HG03442 (cell line): ENCODE data around the gene DSCAML1.

ENCODE experiments used
- ATAC-seq: cut with Tn5 transposase; IDR thresholded peaks from one replicate; pipeline ENCODE4 v1.9.1; 2021; ENCODE audit warnings: mild to moderate bottlenecking, moderate library complexity; ENCODE audit not compliant: unreplicated experiment

Gene DSCAML1

GRCh38 chr11:117532568-117532967 lies 264.4 kb downstream of the DSCAML1 start:
- no peak for ATAC-seq

DNA sequence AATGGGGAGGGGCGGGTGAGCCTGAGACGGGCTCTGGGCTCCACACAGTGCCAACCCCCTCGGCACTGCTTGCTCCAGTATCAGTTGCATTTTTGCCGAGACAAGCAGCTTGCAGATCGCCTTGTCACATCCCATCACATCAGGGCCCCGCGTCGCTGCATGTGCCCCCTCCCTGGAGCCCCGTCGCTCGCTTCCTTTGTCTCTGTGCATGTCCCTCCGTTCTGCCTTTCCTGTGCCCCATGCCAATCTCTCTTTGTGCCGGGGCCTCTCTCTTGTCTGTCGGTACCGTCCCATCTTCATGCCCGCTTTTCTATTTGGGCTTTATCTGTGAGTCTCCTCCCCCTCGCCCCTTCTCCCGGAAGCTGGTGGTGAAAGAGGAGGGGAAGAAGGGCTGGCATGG lies 267.2 kb downstream of the DSCAML1 start:
- ATAC-seq: no peak

GRCh38 chr11:117528097-117528721 lies 268.8 kb downstream of the DSCAML1 start:
- no peak for ATAC-seq

- no peak for ATAC-seq
Measured at GRCh38 chr11:117527271-117527670, 269.7 kb downstream of the DSCAML1 start.

- no peak for ATAC-seq
Measured at GRCh38 chr11:117525866-117526542, 271.0 kb downstream of the DSCAML1 start.

GRCh38 chr11:117524468-117525183 lies 272.4 kb downstream of the DSCAML1 start:
- no peak for ATAC-seq

- ATAC-seq: no peak
Measured at GRCh38 chr11:117523680-117524079, 273.3 kb downstream of the DSCAML1 start.

GRCh38 chr11:117521974-117522373 lies 275.0 kb downstream of the DSCAML1 start:
- no peak for ATAC-seq

DNA sequence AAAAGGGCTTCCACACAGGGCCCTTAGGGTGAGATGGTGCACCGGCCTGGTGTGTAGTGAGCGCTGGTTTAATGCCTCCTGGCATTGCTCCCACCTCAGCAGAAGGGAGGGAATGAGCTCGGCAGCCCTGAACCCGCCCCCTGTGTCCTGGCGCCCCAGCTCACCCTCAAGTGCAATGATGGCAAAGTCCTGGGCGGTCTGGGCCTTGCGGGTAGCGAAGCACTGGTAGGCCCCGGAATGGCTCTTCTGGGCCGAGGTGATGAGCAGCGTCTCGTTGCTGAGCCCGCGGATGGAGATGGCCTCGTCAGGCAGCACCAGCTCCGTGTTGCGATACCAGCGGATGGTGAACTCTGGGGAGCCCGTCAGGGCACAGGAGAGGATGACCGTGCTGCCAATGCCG lies 276.1 kb downstream of the DSCAML1 start:
- no peak for ATAC-seq

DNA sequence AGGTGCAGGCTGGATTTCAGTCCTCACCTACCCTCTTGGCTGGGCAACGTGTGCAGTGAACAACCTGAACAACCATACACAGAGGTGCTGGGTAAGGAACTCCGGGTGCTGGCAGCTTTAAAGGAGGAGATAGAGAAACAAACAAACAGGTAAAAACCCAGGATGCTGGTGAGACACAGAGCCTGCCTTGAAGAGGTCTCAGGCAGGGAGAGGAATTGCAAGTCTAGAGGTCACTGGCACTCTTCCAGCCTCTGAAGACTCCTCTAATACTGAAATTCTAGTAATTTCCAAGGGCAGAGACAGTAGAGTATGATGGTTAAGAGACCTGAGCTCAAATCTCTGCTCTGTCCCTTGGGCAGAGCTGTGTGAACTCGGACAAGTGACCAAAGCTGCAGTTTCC lies 276.8 kb downstream of the DSCAML1 start:
- no peak for ATAC-seq

DNA sequence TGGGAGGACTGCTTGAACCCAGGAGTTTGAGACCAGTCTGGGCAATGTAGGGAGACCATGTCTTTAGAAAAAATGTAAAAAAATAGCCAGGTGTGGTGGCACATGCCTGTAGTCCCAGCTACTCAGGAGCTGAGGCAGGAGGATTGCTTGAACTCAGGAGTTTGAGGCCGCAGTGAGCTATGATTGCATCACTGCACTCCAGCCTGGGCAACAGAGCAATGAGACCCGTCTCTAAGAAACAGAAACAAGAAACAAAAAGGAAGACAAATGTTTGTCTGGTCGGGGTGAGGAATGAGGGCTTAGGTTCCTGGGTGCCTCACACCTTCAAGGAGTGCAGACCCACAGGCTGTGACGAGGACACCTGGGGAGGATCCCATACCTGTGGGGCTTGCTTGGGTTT lies 277.4 kb downstream of the DSCAML1 start:
- no peak for ATAC-seq

DNA sequence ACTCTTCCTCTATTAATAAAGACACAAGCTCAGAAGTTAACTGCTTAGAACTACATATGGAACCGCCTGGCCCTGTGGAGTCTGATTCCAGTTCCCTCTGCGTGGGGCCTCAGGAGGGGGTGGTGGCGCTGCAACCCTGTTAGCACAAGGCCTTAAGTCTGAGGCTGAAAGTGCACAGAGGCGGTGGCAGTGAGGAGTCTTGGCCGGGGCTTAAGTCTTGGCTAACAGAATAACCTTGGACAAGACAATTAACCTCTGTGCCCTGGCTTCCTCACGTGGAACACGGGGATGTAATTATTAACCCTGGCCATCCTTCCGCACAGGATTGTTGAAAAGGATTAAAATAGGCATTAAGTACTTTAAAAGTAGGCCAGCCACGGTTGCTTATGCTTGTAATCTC lies 277.8 kb downstream of the DSCAML1 start:
- ATAC-seq: no peak

DNA sequence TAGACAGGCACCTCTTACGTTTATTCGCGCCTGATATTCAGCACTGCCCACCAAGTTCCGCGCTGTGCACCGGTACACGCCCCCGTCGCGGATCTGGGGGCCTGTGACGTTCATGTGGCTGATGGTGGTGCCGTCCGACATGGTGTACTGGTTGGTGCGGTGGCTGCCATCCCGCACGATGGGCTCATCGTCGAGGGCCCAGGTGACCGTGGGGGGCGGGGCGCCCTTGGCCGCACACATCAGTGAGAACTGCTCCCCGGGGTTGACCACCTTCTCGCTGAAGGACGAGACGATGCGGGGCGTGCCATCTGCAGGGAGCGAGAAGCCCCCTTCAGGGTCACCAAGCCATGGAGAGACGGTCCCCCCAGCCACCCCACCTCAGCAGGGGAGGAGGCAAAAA lies 278.6 kb downstream of the DSCAML1 start:
- no peak for ATAC-seq

GRCh38 chr11:117517097-117517496 lies 279.9 kb downstream of the DSCAML1 start:
- no peak for ATAC-seq

GRCh38 chr11:117515892-117516787 lies 280.9 kb downstream of the DSCAML1 start:
- no peak for ATAC-seq

DNA sequence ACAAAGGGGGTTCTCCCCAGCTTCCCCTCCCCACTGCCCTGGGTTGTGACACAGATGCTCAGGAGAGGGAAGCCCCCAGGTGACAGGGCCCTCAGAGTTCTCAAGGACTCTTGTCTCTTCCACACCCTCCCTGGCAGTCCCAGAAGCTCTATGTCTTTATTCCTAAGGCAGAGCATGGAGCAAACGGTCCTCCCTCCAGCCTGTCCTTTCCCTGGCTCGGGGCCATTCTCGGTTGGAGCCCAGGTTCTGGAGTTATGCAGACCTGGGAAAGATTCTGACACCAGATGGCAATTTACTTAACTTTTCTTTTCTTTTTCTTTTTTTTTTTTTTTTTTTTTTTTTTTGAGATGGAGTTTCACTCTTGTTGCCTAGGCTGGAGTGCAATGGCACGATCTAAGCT lies 282.8 kb downstream of the DSCAML1 start:
- ATAC-seq: no peak

GRCh38 chr11:117513666-117514065 lies 283.4 kb downstream of the DSCAML1 start:
- ATAC-seq: no peak

- no peak for ATAC-seq
Measured at GRCh38 chr11:117511931-117512539, 285.0 kb downstream of the DSCAML1 start.

DNA sequence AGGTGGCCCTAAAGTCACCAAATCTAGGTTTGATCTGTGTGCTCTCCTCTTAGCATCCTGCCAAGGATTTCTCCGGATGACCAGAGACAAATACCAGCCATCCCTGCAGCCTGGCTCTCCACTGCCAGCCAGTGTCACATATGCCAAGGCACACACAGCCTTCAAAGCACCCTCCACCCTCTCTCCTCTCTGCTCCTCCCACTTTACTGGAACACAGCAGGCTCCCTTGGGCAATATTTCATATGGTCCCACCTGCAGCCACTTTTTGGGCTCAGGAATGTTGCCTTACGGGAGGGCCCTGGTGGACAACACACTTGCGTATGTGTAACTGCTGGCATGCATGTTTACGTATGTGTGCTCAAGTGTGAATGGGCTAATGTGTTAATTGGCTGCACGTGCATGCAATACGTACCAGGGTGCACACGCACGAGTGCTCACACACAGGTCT lies 285.5 kb downstream of the DSCAML1 start:
- no peak for ATAC-seq

DNA sequence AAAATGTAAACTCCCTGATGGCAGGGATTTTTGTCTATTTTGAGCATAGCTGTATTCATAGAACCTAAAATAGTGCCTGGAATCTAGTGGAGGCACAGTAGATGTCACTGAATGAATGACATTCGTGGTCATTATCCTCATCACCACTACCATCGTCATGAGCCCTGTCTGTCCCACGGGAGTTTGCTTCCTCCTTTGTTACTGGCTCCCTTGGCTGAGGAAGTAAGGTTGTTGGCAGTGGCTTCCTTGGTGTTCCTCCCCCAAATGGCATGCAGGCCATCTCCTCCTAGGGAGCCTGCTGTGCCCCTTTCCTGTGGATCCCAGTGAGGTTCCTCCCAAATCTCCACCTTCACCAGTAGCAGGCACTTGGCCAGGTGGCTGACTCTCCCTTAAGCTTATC lies 286.4 kb downstream of the DSCAML1 start:
- ATAC-seq: no peak

- ATAC-seq: no peak
Measured at GRCh38 chr11:117509543-117509942, 287.5 kb downstream of the DSCAML1 start.
